Retinal pigment epithelial cell (primary cell): ENCODE measurements around the gene KCNJ14.

Experiments used
- DNase-seq: peaks from one replicate; pipeline ENCODE4 v3.0.0-alpha.2; 2010; ENCODE audit warnings: low read depth
- H3K4me3 ChIP-seq: 2 replicates; pipeline ENCODE4 v1.5.1; 2011; ENCODE audit warnings: mild to moderate bottlenecking, low read length, control low read depth, moderate library complexity
- TF ChIP-seq, protein P1 (sequence below): conservative IDR thresholded peaks from 2 replicates; pipeline ENCODE4 v1.5.1; 2011; ENCODE audit warnings: low read depth, low read length, control low read depth, inconsistent platforms

KCNJ14 gene

GRCh38 chr19:48516536-48516935 lies 61.2 kb downstream of the KCNJ14 start:
- no peak overlapping the region for H3K4me3 ChIP-seq
- no peak for DNase-seq
- TF ChIP-seq, protein P1, sequence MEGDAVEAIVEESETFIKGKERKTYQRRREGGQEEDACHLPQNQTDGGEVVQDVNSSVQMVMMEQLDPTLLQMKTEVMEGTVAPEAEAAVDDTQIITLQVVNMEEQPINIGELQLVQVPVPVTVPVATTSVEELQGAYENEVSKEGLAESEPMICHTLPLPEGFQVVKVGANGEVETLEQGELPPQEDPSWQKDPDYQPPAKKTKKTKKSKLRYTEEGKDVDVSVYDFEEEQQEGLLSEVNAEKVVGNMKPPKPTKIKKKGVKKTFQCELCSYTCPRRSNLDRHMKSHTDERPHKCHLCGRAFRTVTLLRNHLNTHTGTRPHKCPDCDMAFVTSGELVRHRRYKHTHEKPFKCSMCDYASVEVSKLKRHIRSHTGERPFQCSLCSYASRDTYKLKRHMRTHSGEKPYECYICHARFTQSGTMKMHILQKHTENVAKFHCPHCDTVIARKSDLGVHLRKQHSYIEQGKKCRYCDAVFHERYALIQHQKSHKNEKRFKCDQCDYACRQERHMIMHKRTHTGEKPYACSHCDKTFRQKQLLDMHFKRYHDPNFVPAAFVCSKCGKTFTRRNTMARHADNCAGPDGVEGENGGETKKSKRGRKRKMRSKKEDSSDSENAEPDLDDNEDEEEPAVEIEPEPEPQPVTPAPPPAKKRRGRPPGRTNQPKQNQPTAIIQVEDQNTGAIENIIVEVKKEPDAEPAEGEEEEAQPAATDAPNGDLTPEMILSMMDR, result no peak
